K562 (cell line): ENCODE data around the gene AP2S1. TPM values are rescaled to one million over a fixed set of nuclear protein-coding genes. Genes with fewer than 3 reads are reported as not detected.

Source experiments
- ARID1B ChIP-seq: fragments of 450-650 bp; IDR thresholded peaks from 2 replicates; pipeline ENCODE4 v1.6.1; 2016; ENCODE audit warnings: antibody characterized with exemption, mild to moderate bottlenecking, inconsistent platforms
- ARNT ChIP-seq, 2 experiments: fragments of 450-650 bp; IDR thresholded peaks; 2 replicates each; pipeline ENCODE4 v1.6.1; 2016; ENCODE audit warnings: mild to moderate bottlenecking in 1 of 2
- CTBP1 ChIP-seq: fragments of 450-650 bp; IDR thresholded peaks from 2 replicates; pipeline ENCODE4 v1.6.1; 2016; ENCODE audit warnings: borderline replicate concordance
- HDAC8 ChIP-seq: fragments of 450-650 bp; IDR thresholded peaks from 2 replicates; pipeline ENCODE4 v1.6.1; 2016; ENCODE audit warnings: mild to moderate bottlenecking, missing genetic modification characterization, moderate library complexity, missing compliant biosample characterization
- NEUROD1 ChIP-seq: fragments of 150-350 bp; IDR thresholded peaks from 2 replicates; pipeline ENCODE4 v1.6.1; 2014; ENCODE audit warnings: borderline replicate concordance, low read length, low read depth; ENCODE audit not compliant: partially characterized antibody
- NR2C2 ChIP-seq, 2 experiments: fragments of 200-800 bp in 1 of 2; sonication (Bioruptor generic) in 1 of 2; sonication (generic) in 1 of 2; formaldehyde crosslinking in 1 of 2; IDR thresholded peaks; 2 replicates each; pipeline versions ENCODE4 v1.6.1 to v1.8.0; 2016 to 2022; ENCODE audit warnings: mild to moderate bottlenecking in 1 of 2, missing compliant biosample characterization in 1 of 2, missing genetic modification characterization in 1 of 2, missing genetic modification reagents in 1 of 2
- RNF2 ChIP-seq: sonication (generic); IDR thresholded peaks from 2 replicates; pipeline ENCODE4 v1.6.1; 2016
- ZNF766 ChIP-seq: fragments of 200-800 bp; sonication (Bioruptor generic); conservative IDR thresholded peaks from 2 replicates; pipeline ENCODE4 v1.6.1; 2016; ENCODE audit warnings: missing genetic modification characterization, missing compliant biosample characterization
- polyA plus RNA-seq, 8 experiments: library from polyadenylated mRNA; depleted of rRNA in 4 of 8; stranded (reverse) in 5 of 8; unstranded in 3 of 8; fragments of >200 nt; fragmentation: Nextera tagmentation in 2 of 8; fragmentation: Illumina TruSeq in 1 of 8; extraction: Ambion mirVana in 2 of 8; extraction: Trizol in 1 of 8; gene quantifications; 2 replicates each; pipeline versions ENCODE4 v1.2.1 to v1.2.3, GENCODE V29; 2011 to 2014; ENCODE audit warnings: inconsistent platforms in 1 of 8, missing spikeins in 1 of 8
- total RNA-seq, 7 experiments: library from RNA; depleted of rRNA in 6 of 7; stranded (reverse); fragments of >200 nt in 6 of 7; fragmentation: Illumina TruSeq in 2 of 7; extraction: Trizol in 2 of 7; gene quantifications; 2 replicates each; pipeline versions ENCODE4 v1.2.1 to v1.2.3, GENCODE V29; 2011 to 2021; ENCODE audit warnings: low replicate concordance in 1 of 7
- TF ChIP-seq, protein P1 (sequence below): sonication (generic); formaldehyde crosslinking; IDR thresholded peaks from 2 replicates; pipeline ENCODE4 v1.5.0; 2020; ENCODE audit warnings: missing genetic modification reagents
- TF ChIP-seq, protein P2 (sequence below): fragments of 450-650 bp; IDR thresholded peaks from 2 replicates; pipeline ENCODE4 v1.6.1; 2017; ENCODE audit warnings: antibody characterized with exemption, mild to moderate bottlenecking
- TF ChIP-seq, protein P3 (sequence below): fragments of 250-450 bp; sonication (Bioruptor Pico); IDR thresholded peaks from 2 replicates; pipeline ENCODE4 v1.4.0; 2020
- TF ChIP-seq, protein P4 (sequence below), 2 experiments: fragments of 450-650 bp in 1 of 2; sonication (generic) in 1 of 2; formaldehyde crosslinking in 1 of 2; IDR thresholded peaks in 1 of 2; conservative IDR thresholded peaks in 1 of 2; 2 replicates each; pipeline versions ENCODE4 v1.6.1 to v1.8.1; 2016 to 2023; ENCODE audit warnings: mild to moderate bottlenecking in 2 of 2, moderate library complexity in 2 of 2, inconsistent platforms in 1 of 2, missing genetic modification reagents in 1 of 2
- TF ChIP-seq, protein P5 (sequence below): fragments of 450-650 bp; formaldehyde crosslinking; IDR thresholded peaks from 2 replicates; pipeline ENCODE4 v1.4.0; 2022; ENCODE audit warnings: mild to moderate bottlenecking, moderate library complexity

AP2S1 gene
- total and polyA plus RNA-seq, 9 of the 15 experiments (the other 6 are each of a cell fraction or from before 2014, with no cell fraction given), result 32.4 to 294 (median 136) TPM

DNA sequence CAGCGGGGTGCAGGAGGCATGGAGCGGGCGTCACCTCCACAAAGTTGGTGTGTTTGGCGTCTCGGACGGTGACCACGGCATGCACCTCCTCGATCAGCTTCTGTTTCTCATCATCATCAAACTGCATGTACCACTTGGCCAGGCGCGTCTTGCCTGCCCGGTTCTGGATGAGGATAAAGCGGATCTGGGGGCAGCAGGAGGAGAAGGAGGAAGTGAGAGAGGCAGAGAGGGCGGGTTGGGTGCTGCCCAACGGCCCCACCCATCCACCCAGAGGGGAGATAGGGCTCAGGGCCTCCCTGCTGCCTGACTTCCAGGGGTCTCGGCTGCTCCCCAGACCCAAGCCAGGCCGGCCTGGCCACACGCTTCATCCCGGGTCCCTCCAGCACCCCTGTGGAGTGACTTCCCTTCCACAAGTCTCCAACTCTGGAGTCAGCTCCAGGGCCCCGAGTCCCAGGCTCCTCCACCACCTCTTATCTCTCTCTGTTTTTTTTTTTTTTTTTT, 4.6 kb downstream of the AP2S1 start (continued):
- TF ChIP-seq, protein P1, sequence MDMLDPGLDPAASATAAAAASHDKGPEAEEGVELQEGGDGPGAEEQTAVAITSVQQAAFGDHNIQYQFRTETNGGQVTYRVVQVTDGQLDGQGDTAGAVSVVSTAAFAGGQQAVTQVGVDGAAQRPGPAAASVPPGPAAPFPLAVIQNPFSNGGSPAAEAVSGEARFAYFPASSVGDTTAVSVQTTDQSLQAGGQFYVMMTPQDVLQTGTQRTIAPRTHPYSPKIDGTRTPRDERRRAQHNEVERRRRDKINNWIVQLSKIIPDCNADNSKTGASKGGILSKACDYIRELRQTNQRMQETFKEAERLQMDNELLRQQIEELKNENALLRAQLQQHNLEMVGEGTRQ, result no peak
- TF ChIP-seq NEUROD1 (peak; percentile 50), ARNT (IDR thresholded peaks at IDR 0.05) (no peak), CTBP1 (peak; percentile 71), RNF2 (no peak), ZNF766 (CRISPR knock-in tag) (peak; percentile 56; the same call in 1 of the 2 replicates), ARID1B (peak; percentile 59), HDAC8 (no peak), NR2C2 (CRISPR knock-in tag; IDR thresholded peaks at IDR 0.05) (no peak), NR2C2 (tag; IDR thresholded peaks at IDR 0.05) (0 out of 2 replicates have a peak, but pooled peaks have one; percentile 18)
- TF ChIP-seq, protein P2, sequence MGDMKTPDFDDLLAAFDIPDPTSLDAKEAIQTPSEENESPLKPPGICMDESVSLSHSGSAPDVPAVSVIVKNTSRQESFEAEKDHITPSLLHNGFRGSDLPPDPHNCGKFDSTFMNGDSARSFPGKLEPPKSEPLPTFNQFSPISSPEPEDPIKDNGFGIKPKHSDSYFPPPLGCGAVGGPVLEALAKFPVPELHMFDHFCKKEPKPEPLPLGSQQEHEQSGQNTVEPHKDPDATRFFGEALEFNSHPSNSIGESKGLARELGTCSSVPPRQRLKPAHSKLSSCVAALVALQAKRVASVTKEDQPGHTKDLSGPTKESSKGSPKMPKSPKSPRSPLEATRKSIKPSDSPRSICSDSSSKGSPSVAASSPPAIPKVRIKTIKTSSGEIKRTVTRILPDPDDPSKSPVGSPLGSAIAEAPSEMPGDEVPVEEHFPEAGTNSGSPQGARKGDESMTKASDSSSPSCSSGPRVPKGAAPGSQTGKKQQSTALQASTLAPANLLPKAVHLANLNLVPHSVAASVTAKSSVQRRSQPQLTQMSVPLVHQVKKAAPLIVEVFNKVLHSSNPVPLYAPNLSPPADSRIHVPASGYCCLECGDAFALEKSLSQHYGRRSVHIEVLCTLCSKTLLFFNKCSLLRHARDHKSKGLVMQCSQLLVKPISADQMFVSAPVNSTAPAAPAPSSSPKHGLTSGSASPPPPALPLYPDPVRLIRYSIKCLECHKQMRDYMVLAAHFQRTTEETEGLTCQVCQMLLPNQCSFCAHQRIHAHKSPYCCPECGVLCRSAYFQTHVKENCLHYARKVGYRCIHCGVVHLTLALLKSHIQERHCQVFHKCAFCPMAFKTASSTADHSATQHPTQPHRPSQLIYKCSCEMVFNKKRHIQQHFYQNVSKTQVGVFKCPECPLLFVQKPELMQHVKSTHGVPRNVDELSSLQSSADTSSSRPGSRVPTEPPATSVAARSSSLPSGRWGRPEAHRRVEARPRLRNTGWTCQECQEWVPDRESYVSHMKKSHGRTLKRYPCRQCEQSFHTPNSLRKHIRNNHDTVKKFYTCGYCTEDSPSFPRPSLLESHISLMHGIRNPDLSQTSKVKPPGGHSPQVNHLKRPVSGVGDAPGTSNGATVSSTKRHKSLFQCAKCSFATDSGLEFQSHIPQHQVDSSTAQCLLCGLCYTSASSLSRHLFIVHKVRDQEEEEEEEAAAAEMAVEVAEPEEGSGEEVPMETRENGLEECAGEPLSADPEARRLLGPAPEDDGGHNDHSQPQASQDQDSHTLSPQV, result peak; percentile 57
- TF ChIP-seq, protein P3, sequence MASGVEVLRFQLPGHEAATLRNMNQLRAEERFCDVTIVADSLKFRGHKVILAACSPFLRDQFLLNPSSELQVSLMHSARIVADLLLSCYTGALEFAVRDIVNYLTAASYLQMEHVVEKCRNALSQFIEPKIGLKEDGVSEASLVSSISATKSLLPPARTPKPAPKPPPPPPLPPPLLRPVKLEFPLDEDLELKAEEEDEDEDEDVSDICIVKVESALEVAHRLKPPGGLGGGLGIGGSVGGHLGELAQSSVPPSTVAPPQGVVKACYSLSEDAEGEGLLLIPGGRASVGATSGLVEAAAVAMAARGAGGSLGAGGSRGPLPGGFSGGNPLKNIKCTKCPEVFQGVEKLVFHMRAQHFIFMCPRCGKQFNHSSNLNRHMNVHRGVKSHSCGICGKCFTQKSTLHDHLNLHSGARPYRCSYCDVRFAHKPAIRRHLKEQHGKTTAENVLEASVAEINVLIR, result no peak
- TF ChIP-seq, protein P4, sequence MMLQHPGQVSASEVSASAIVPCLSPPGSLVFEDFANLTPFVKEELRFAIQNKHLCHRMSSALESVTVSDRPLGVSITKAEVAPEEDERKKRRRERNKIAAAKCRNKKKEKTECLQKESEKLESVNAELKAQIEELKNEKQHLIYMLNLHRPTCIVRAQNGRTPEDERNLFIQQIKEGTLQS (IDR thresholded peaks at IDR 0.05), result no peak
- TF ChIP-seq, protein P4 (CRISPR knock-in tag; conservative IDR thresholded peaks at IDR 0.05), result no peak
- TF ChIP-seq, protein P5, sequence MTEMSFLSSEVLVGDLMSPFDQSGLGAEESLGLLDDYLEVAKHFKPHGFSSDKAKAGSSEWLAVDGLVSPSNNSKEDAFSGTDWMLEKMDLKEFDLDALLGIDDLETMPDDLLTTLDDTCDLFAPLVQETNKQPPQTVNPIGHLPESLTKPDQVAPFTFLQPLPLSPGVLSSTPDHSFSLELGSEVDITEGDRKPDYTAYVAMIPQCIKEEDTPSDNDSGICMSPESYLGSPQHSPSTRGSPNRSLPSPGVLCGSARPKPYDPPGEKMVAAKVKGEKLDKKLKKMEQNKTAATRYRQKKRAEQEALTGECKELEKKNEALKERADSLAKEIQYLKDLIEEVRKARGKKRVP, result no peak
